BE2C (cell line): ENCODE measurements around the gene GIPR.

Experiments used
- DNase-seq: peaks from one replicate; pipeline ENCODE4 v3.0.0-alpha.2; 2020
- H3K27me3 ChIP-seq: fragments of 250-450 bp; sonication (Bioruptor Pico); 2 replicates; pipeline ENCODE4 v1.5.1; 2020; ENCODE audit warnings: mild to moderate bottlenecking
- H3K36me3 ChIP-seq: fragments of 250-450 bp; sonication (Bioruptor Pico); 2 replicates; pipeline ENCODE4 v1.5.1; 2020; ENCODE audit warnings: mild to moderate bottlenecking
- H3K4me1 ChIP-seq: fragments of 250-450 bp; sonication (Bioruptor Pico); 2 replicates; pipeline ENCODE4 v1.5.1; 2020
- H3K4me3 ChIP-seq: 2 replicates; pipeline ENCODE4 v1.5.1; 2011; ENCODE audit warnings: low read depth, low read length
- H3K9me3 ChIP-seq: fragments of 250-450 bp; sonication (Bioruptor Pico); 2 replicates; pipeline ENCODE4 v1.5.1; 2020
- TF ChIP-seq, protein P1 (sequence below): IDR thresholded peaks from 2 replicates; pipeline ENCODE4 v1.5.1; 2012; ENCODE audit warnings: mild to moderate bottlenecking, low read depth, low read length

GIPR gene

DNA sequence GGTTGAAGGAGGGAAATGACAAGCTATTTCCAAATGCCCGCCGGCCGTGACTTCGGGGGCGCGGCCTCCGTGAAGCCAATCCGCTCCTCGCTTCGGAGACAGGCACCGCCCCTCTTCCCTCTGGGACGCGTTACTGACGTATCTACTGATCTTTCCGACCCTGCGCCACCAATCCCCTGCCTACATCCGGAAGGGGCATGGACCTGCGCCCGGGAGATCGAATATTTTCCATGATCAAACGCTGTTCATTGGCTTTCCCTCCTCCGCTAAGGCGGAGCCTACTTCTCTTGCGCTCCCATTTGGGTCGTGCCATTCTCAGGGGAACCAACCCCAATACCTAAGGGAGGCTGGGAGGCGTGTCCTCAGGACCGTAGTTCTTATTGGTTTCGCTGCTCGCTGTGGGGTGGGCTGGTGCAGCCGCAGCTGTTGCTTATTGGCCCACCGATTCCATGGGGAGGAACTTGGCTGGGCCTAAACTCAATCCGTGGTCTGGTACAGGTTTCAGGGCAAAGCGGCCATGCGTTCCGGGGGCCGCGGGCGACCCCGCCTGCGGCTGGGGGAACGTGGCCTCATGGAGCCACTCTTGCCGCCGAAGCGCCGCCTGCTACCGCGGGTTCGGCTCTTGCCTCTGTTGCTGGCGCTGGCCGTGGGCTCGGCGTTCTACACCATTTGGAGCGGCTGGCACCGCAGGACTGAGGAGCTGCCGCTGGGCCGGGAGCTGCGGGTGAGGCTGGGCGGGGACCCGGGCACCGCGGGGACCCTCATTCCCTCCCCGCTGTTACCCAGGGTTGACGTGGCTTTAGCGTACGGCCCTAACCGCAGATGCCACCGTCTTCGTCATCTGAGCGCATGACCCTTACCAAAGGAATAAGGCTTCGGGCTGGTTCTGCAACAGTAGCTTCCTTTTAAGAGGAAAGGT is 24.4 kb downstream of the GIPR start, which contains the start of gene QPCTL:
Gene QPCTL, plus strand, starts transcription at position 480 of the 919 bp plus-strand sequence. Its CDS starts 38 bp downstream, at position 518.
- Histone ChIP-seq H3K27me3 (no peaks in the 10 kb centered on the region), H3K36me3 (peaks cover 18% of the 10 kb centered on the region), H3K9me3 (no peaks in the 10 kb centered on the region), H3K4me1 (no peaks in the 10 kb centered on the region), H3K4me3 (peak within 1 kb of the TSS; percentile 94)
- peak; percentile 99 for DNase-seq
- TF ChIP-seq, protein P1, sequence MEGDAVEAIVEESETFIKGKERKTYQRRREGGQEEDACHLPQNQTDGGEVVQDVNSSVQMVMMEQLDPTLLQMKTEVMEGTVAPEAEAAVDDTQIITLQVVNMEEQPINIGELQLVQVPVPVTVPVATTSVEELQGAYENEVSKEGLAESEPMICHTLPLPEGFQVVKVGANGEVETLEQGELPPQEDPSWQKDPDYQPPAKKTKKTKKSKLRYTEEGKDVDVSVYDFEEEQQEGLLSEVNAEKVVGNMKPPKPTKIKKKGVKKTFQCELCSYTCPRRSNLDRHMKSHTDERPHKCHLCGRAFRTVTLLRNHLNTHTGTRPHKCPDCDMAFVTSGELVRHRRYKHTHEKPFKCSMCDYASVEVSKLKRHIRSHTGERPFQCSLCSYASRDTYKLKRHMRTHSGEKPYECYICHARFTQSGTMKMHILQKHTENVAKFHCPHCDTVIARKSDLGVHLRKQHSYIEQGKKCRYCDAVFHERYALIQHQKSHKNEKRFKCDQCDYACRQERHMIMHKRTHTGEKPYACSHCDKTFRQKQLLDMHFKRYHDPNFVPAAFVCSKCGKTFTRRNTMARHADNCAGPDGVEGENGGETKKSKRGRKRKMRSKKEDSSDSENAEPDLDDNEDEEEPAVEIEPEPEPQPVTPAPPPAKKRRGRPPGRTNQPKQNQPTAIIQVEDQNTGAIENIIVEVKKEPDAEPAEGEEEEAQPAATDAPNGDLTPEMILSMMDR = no peak

DNA sequence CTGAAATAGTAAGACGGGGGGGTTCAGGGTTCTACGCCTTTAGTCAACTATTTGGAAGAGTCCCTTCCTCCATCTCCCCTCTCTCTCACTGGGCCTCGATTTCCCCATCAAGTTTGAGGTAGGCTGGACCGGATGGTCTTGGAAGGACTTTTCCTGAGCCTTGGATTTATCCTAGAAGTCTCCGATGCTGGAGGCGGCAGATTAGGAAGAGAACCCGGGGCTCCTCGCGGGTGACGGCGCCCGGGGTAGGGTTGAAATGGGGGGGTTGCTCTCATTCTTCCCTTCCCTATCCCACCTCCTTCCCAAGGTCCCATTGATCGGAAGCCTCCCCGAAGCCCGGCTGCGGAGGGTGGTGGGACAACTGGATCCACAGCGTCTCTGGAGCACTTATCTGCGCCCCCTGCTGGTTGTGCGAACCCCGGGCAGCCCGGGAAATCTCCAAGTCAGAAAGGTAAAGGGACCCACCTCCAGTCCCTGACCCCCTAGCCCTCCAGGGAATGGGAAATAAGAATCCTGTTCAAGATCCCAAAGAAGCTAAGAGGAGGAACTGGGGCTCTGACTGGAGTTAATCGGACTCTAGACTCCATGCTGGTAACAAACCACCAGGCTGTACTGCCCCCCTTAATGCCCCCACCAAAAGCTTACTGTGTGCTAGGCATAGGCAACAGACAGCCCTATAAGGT is 25.2 kb downstream of the GIPR start:
- peak; percentile 91 for DNase-seq
- Histone ChIP-seq H3K9me3 (no peaks in the 10 kb centered on the region), H3K4me3 (peak overlapping the region; percentile 94), H3K27me3 (no peaks in the 10 kb centered on the region), H3K36me3 (peaks cover 10% of the 10 kb centered on the region), H3K4me1 (no peaks in the 10 kb centered on the region)
- TF ChIP-seq, protein P1 = peak; percentile 94

DNA sequence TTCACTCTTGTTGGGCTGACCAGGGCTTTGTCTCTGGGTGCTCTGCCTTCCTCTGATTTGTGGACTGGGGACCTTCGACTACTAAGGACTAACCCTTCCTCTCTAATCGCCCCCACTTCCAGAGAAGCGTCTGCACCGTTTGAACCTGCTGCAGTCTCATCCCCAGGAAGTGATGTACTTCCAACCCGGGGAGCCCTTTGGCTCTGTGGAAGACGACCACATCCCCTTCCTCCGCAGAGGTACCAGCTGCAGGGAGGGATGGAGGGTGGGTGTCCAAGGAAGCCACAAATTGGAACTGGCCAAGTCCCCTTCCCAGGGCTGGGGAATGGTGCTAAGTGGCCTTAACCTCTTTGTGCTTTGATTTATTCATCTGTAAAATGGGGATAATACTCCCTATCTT is 33.7 kb downstream of the GIPR start:
- Histone ChIP-seq H3K4me3 (no peak overlapping the region), H3K36me3 (peaks cover 14% of the 10 kb centered on the region), H3K27me3 (no peaks in the 10 kb centered on the region), H3K9me3 (no peaks in the 10 kb centered on the region), H3K4me1 (no peaks in the 10 kb centered on the region)
- DNase-seq = no peak
- TF ChIP-seq, protein P1 = no peak

DNA sequence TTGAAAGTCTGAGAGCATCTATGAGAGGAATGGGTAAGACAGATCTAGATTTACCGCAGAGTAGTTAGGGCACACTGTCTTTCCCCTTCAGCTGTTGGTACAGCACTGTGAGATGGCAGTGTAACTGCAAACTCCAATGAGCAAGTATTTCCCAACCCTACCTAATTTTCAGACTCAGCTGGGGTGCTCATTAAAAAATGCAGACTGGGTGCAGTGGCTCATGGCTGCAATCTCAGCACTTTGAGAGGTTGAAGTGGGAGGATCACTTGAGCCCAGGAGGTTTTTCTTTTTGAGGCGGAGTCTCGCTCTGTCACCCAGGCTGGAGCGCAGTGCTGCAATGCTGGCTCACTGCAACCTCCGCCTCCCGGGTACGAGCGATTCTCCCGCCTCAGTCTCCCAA is 37.1 kb downstream of the GIPR start:
- H3K4me1 ChIP-seq = no peaks in the 10 kb centered on the region
- TF ChIP-seq, protein P1 = no peak
- no peaks in the 10 kb centered on the region for H3K27me3 ChIP-seq
- H3K4me3 ChIP-seq = no peak overlapping the region
- DNase-seq = no peak
- peaks cover 16% of the 10 kb centered on the region for H3K36me3 ChIP-seq
- no peaks in the 10 kb centered on the region for H3K9me3 ChIP-seq

DNA sequence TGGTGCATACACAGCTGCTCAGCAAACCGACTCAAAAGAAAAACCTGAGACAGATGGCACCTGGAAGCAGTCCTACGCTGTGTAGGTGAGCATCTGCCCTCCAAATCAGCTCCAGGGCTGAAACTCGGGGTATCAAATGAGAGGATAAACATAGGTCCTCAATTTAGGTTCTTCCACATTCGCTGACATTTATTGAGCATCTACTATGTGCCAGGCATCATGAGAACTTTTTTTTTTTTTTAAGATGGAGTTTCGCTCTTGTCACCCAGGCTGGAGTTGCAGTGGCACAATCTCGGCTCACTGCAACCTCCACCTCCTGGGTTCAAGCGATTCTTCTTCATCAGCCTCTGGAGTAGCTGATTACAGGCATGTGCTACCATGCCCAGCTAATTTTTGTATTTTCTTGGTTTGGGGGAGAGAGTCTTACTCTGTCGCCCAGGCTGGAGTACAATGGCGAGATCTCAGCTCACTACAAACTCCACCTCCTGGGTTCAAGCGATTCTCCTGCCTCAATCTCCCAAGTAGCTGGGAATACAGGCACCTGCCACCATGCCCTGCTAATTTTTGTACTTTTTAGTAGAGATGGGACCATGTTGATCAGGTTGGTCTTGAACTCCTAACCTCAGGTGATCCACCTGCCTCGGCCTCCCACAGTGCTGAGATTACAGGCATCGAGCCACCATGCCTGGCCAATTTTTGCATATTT is 37.8 kb downstream of the GIPR start:
- Histone ChIP-seq H3K36me3 (peaks cover 16% of the 10 kb centered on the region), H3K27me3 (no peaks in the 10 kb centered on the region), H3K4me3 (no peak overlapping the region), H3K4me1 (no peaks in the 10 kb centered on the region), H3K9me3 (no peaks in the 10 kb centered on the region)
- DNase-seq = no peak
- TF ChIP-seq, protein P1 = no peak
